DMS53 treated with DMSO at 0.1 percent for 48 hours (cell line): Measurements from ENCODE around the gene EGFR.
"Not testable (repeated sequence)": the region's sequence is repeated elsewhere in the genome, so short reads cannot be mapped to it uniquely, and the experiment has no call there.

ENCODE experiments used
- DNase-seq: peaks from one replicate; lab custom pipeline; 2025; ENCODE audit not compliant: unreplicated experiment; lab: John Stamatoyannopoulos, UW

EGFR gene

GRCh38 chr7:55164527-55164926 is 145.7 kb downstream of the EGFR start:
- DNase-seq: no peak

- no peak for DNase-seq
Observed at GRCh38 chr7:55165176-55165861, 146.5 kb downstream of the EGFR start.

- not testable (repeated sequence) for DNase-seq
Observed at GRCh38 chr7:55167296-55167695, 148.5 kb downstream of the EGFR start.

- DNase-seq: no peak
Observed at GRCh38 chr7:55170335-55171069, 151.7 kb downstream of the EGFR start.

- DNase-seq: no peak
Observed at GRCh38 chr7:55171157-55171556, 152.3 kb downstream of the EGFR start.

- DNase-seq: no peak
Observed at GRCh38 chr7:55172161-55172560, 153.3 kb downstream of the EGFR start.

- DNase-seq: no peak
Observed at GRCh38 chr7:55172881-55173609, 154.2 kb downstream of the EGFR start.

GRCh38 chr7:55173671-55174070 is 154.9 kb downstream of the EGFR start:
- DNase-seq: no peak

- DNase-seq: no peak
Observed at GRCh38 chr7:55174456-55174855, 155.6 kb downstream of the EGFR start.

- DNase-seq: no peak
Observed at GRCh38 chr7:55174856-55175255, 156.0 kb downstream of the EGFR start.

- no peak for DNase-seq
Observed at GRCh38 chr7:55177068-55177530, 158.3 kb downstream of the EGFR start.

GRCh38 chr7:55177589-55178261 is 158.9 kb downstream of the EGFR start:
- DNase-seq: no peak

GRCh38 chr7:55178292-55178862 is 159.6 kb downstream of the EGFR start:
- no peak for DNase-seq

GRCh38 chr7:55178863-55179773 is 160.3 kb downstream of the EGFR start:
- no peak for DNase-seq

- DNase-seq: no peak
Observed at GRCh38 chr7:55179931-55180682, 161.3 kb downstream of the EGFR start.

GRCh38 chr7:55180963-55181542 is 162.2 kb downstream of the EGFR start:
- no peak for DNase-seq

GRCh38 chr7:55181762-55182161 is 162.9 kb downstream of the EGFR start:
- no peak for DNase-seq

- no peak for DNase-seq
Observed at GRCh38 chr7:55183897-55184296, 165.1 kb downstream of the EGFR start.

GRCh38 chr7:55185321-55185802 is 166.5 kb downstream of the EGFR start:
- no peak for DNase-seq
